ENCODE measurements around the gene SH3RF2. TPM values are rescaled to one million over a fixed set of nuclear protein-coding genes. Genes with fewer than 3 reads are reported as not detected.

Gene SH3RF2
- total and polyA plus RNA-seq, 10 of the 15 experiments (the other 5 are each of a cell fraction or from before 2014, with no cell fraction given) = 0.15 TPM; not detected in 9

DNA sequence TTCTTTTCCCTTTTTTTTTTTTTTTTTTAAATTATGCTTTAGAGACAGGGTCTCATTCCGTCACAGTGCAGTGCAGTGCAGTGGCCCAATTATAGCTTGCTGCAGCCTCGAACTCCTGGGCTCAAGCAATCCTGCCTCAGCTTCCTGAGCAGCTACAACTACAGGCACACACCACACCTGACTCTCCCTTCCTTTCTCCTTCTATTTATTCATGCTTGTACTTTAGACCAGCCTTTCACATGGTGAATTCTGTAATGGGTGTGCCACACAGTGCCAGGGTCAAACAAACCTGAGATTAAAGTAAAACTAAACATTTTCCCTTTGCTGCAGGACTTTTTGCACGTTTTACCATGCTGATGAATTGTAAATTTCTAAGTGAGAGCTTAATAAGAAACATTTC is 8.0 kb downstream of the SH3RF2 start (continued):
- TF ChIP-seq IRF5 (IDR thresholded peaks at IDR 0.05; ENCODE audit: borderline replicate concordance) (no peak), ZNF24 (IDR thresholded peaks at IDR 0.05) (no peak), CHD4 (IDR thresholded peaks at IDR 0.05) (no peak), RUNX3 (IDR thresholded peaks at IDR 0.05; ENCODE audit: low read length) (no peak)

GRCh38 chr5:145945620-145946111 is 9.3 kb downstream of the SH3RF2 start:
- Histone ChIP-seq H4K20me1 (ENCODE audit: control insufficient read depth, insufficient read depth) (no peaks in the 10 kb centered on the region), H3K79me2 (ENCODE audit: control insufficient read depth, insufficient read depth, low read length) (no peaks in the 10 kb centered on the region), H3K4me3 (no peak overlapping the region), H3K4me2 (ENCODE audit: control insufficient read depth, insufficient read depth) (no peak overlapping the region), H3K36me3 (ENCODE audit: control insufficient read depth in 2 of 2, insufficient read depth in 2 of 2, low read length in 1 of 2) (no peaks in the 10 kb centered on the region), H3K9me3 (replicated peaks; ENCODE audit: control insufficient read depth, insufficient read depth, low read length) (no peaks in the 10 kb centered on the region), H2AFZ (ENCODE audit: control insufficient read depth, low read depth, low read length) (no peak overlapping the region), H3K9ac (ENCODE audit: control insufficient read depth, insufficient read depth, low read length) (no peak overlapping the region), H3K27me3 (replicated peaks in 1 of 2; ENCODE audit: control insufficient read depth in 2 of 2, insufficient read depth in 2 of 2, low read length in 1 of 2) (no peaks in the 10 kb centered on the region; a peak in 1 of 4 replicates), H3K27ac (ENCODE audit: control insufficient read depth, insufficient read depth) (no peak overlapping the region), H3K4me1 (ENCODE audit: control insufficient read depth, insufficient read depth, low read length) (no peaks in the 10 kb centered on the region)
- ChIA-PET RAD21 (ENCODE audit: unreplicated experiment) (no interaction called here), POLR2A (no interaction called here), SMC1A (ENCODE audit: uncharacterized antibody, unreplicated experiment) (no interaction called here), CTCF (interaction anchor here (1.4 kb wide), 1 partner anchor 10 kb away, joined by 3 read pairs; the partner anchor contains the start of gene SH3RF2)
- no TSS peak for BruUV-seq (replicated peaks)
- no peak for ATAC-seq
- WGBS (ENCODE audit: insufficient coverage, insufficient replicate concordance, low lambda C conversion rate, missing lambda C conversion rate) = 19% methylated on average over 2 of the region's 2 CpGs
- intact Hi-C loops (cut with micrococcal nuclease; ENCODE audit: unreplicated experiment) (no loop called here), in situ Hi-C loops (cut with MboI) (no loop called here)
- no peak for DNase-seq (ENCODE audit: low read depth, low spot score)
- no peak for FAIRE-seq
- TF ChIP-seq, protein P1, sequence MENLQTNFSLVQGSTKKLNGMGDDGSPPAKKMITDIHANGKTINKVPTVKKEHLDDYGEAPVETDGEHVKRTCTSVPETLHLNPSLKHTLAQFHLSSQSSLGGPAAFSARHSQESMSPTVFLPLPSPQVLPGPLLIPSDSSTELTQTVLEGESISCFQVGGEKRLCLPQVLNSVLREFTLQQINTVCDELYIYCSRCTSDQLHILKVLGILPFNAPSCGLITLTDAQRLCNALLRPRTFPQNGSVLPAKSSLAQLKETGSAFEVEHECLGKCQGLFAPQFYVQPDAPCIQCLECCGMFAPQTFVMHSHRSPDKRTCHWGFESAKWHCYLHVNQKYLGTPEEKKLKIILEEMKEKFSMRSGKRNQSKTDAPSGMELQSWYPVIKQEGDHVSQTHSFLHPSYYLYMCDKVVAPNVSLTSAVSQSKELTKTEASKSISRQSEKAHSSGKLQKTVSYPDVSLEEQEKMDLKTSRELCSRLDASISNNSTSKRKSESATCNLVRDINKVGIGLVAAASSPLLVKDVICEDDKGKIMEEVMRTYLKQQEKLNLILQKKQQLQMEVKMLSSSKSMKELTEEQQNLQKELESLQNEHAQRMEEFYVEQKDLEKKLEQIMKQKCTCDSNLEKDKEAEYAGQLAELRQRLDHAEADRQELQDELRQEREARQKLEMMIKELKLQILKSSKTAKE (IDR thresholded peaks at IDR 0.05; ENCODE audit: low read depth, poor library complexity, severe bottlenecking) = no peak
- TF ChIP-seq ZZZ3 (IDR thresholded peaks at IDR 0.05; ENCODE audit: control insufficient read depth, insufficient read length, low read depth) (no peak), SIX5 (IDR thresholded peaks at IDR 0.05; ENCODE audit: low read depth, low read length, severe bottlenecking) (no peak), IRF3 (IDR thresholded peaks at IDR 0.05) (no peak), CHD1 (IDR thresholded peaks at IDR 0.05; ENCODE audit: low read depth, low read length) (no peak)
- TF ChIP-seq, protein P2, sequence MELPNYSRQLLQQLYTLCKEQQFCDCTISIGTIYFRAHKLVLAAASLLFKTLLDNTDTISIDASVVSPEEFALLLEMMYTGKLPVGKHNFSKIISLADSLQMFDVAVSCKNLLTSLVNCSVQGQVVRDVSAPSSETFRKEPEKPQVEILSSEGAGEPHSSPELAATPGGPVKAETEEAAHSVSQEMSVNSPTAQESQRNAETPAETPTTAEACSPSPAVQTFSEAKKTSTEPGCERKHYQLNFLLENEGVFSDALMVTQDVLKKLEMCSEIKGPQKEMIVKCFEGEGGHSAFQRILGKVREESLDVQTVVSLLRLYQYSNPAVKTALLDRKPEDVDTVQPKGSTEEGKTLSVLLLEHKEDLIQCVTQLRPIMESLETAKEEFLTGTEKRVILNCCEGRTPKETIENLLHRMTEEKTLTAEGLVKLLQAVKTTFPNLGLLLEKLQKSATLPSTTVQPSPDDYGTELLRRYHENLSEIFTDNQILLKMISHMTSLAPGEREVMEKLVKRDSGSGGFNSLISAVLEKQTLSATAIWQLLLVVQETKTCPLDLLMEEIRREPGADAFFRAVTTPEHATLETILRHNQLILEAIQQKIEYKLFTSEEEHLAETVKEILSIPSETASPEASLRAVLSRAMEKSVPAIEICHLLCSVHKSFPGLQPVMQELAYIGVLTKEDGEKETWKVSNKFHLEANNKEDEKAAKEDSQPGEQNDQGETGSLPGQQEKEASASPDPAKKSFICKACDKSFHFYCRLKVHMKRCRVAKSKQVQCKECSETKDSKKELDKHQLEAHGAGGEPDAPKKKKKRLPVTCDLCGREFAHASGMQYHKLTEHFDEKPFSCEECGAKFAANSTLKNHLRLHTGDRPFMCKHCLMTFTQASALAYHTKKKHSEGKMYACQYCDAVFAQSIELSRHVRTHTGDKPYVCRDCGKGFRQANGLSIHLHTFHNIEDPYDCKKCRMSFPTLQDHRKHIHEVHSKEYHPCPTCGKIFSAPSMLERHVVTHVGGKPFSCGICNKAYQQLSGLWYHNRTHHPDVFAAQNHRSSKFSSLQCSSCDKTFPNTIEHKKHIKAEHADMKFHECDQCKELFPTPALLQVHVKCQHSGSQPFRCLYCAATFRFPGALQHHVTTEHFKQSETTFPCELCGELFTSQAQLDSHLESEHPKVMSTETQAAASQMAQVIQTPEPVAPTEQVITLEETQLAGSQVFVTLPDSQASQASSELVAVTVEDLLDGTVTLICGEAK (IDR thresholded peaks at IDR 0.05; ENCODE audit: borderline replicate concordance) = no peak
- TF ChIP-seq, protein P3, sequence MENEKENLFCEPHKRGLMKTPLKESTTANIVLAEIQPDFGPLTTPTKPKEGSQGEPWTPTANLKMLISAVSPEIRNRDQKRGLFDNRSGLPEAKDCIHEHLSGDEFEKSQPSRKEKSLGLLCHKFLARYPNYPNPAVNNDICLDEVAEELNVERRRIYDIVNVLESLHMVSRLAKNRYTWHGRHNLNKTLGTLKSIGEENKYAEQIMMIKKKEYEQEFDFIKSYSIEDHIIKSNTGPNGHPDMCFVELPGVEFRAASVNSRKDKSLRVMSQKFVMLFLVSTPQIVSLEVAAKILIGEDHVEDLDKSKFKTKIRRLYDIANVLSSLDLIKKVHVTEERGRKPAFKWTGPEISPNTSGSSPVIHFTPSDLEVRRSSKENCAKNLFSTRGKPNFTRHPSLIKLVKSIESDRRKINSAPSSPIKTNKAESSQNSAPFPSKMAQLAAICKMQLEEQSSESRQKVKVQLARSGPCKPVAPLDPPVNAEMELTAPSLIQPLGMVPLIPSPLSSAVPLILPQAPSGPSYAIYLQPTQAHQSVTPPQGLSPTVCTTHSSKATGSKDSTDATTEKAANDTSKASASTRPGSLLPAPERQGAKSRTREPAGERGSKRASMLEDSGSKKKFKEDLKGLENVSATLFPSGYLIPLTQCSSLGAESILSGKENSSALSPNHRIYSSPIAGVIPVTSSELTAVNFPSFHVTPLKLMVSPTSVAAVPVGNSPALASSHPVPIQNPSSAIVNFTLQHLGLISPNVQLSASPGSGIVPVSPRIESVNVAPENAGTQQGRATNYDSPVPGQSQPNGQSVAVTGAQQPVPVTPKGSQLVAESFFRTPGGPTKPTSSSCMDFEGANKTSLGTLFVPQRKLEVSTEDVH (IDR thresholded peaks at IDR 0.05; ENCODE audit: low read depth, partially characterized antibody) = no peak

Measured in GM12878 (cell line).